ENCODE measurements around the gene PAQR3.

DNA sequence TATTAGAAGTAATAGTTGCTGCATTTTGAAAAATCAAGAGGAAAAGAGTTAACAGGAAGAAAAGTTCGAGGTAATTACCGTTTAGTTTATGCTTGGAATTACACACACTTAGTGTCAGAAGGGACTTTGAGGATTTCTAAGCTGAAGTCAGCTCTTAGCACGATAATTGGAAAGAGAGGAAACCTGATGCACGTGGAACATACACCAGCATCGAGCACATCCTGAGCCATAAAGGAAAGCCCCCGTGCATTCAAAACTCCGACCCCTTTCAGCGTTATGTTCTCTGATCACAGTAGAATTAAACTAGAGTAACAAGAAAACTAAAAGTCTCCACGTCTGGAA, 400 bp upstream of the PAQR3 start:
- TF ChIP-seq, protein P1, sequence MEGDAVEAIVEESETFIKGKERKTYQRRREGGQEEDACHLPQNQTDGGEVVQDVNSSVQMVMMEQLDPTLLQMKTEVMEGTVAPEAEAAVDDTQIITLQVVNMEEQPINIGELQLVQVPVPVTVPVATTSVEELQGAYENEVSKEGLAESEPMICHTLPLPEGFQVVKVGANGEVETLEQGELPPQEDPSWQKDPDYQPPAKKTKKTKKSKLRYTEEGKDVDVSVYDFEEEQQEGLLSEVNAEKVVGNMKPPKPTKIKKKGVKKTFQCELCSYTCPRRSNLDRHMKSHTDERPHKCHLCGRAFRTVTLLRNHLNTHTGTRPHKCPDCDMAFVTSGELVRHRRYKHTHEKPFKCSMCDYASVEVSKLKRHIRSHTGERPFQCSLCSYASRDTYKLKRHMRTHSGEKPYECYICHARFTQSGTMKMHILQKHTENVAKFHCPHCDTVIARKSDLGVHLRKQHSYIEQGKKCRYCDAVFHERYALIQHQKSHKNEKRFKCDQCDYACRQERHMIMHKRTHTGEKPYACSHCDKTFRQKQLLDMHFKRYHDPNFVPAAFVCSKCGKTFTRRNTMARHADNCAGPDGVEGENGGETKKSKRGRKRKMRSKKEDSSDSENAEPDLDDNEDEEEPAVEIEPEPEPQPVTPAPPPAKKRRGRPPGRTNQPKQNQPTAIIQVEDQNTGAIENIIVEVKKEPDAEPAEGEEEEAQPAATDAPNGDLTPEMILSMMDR (IDR thresholded peaks at IDR 0.05) = no peak
- TF ChIP-seq POLR2A (IDR thresholded peaks at IDR 0.05) = no peak
